Brain microvascular endothelial cell (primary cell): Measurements from ENCODE around the gene UNC5C.

Experiments used
- DNase-seq: peaks from one replicate; pipeline ENCODE4 v3.0.0-alpha.2; 2020
- H3K27ac ChIP-seq: fragments of 250-450 bp; sonication (Bioruptor Pico); 2 replicates; pipeline ENCODE4 v1.5.1; 2020; ENCODE audit warnings: mild to moderate bottlenecking, moderate library complexity
- H3K27me3 ChIP-seq: fragments of 250-450 bp; sonication (Bioruptor Pico); replicated peaks from 2 replicates; pipeline ENCODE4 v1.5.1; 2020; ENCODE audit warnings: mild to moderate bottlenecking
- H3K36me3 ChIP-seq: fragments of 250-450 bp; sonication (Bioruptor Pico); replicated peaks from 2 replicates; pipeline ENCODE4 v1.5.1; 2020; ENCODE audit warnings: mild to moderate bottlenecking
- H3K4me3 ChIP-seq: 2 replicates; pipeline ENCODE4 v1.5.1; 2011; ENCODE audit warnings: low read depth, mild to moderate bottlenecking, control low read depth, low read length, moderate library complexity
- in situ Hi-C: cut with HindIII; loops from 2 replicates; pipeline ENCODE4 v1.10.0; 2017; ENCODE audit warnings: low sequenced_read_pairs, low pct_ligation_motif_present
- TF ChIP-seq, protein P1 (sequence below): IDR thresholded peaks from 2 replicates; pipeline ENCODE4 v1.5.1; 2011; ENCODE audit warnings: low read depth, mild to moderate bottlenecking, moderate library complexity, low read length, control low read depth, inconsistent platforms; ENCODE audit errors: missing control alignments

Gene UNC5C

DNA sequence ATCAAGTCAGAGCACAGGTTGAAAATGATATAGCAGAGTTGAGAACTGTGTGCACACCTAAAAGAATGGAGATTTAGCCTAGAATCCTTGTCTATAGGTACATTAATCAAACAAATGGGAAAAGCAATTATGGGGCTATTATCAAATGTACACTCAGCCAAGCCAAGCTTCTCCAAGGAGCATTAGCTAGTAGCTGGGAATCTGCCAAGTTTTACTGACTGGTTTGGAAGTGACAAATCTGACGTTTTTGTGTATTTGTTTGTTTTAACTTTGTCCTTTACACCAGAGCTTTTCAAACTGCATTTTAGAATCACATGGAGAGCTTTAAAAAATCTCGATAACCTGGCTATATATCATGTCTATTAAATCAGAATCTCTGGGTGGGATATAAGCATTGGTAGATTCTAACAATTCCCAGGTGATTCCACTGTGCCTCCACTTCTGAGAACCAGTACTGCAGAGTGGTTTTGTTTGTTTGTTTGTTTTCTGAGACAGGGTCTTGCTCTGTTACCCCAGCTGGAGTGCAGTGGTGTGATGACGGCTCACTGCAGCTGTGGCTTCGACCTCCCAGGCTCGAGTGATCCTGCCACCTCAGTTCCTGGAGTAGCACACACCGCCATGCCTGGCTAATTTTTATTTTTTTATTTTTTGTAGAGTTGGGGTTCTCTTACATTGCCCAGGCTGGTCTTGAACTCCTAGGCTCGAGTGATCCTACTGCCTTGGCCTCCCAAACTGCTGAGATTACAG is 279.8 kb downstream of the UNC5C start:
- H3K36me3 ChIP-seq: no peaks in the 10 kb centered on the region
- no peak overlapping the region for H3K27ac ChIP-seq
- in situ Hi-C loops: no loop called here
- H3K4me3 ChIP-seq: no peak overlapping the region
- no peaks in the 10 kb centered on the region for H3K27me3 ChIP-seq
- TF ChIP-seq, protein P1, sequence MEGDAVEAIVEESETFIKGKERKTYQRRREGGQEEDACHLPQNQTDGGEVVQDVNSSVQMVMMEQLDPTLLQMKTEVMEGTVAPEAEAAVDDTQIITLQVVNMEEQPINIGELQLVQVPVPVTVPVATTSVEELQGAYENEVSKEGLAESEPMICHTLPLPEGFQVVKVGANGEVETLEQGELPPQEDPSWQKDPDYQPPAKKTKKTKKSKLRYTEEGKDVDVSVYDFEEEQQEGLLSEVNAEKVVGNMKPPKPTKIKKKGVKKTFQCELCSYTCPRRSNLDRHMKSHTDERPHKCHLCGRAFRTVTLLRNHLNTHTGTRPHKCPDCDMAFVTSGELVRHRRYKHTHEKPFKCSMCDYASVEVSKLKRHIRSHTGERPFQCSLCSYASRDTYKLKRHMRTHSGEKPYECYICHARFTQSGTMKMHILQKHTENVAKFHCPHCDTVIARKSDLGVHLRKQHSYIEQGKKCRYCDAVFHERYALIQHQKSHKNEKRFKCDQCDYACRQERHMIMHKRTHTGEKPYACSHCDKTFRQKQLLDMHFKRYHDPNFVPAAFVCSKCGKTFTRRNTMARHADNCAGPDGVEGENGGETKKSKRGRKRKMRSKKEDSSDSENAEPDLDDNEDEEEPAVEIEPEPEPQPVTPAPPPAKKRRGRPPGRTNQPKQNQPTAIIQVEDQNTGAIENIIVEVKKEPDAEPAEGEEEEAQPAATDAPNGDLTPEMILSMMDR: no peak
- peak; percentile 40 for DNase-seq

DNA sequence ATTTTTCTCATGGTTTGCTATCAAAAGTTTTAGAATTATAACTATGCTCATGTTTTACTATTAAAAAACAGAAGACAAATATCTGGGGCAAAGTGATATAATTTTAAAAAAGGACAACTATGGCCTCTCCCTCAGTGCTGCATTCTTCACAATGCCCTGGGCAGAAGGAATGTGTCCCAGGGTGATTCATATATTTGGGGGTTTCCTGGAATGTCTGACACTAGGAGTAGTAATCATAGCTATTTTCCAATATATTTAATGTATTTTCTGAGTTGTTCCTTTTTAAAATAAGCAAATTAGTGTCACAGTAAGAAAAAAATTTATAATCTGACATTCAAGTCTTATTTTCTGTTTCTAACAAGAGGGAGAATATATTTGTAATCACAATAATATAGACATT is 281.7 kb downstream of the UNC5C start:
- H3K27ac ChIP-seq: peak overlapping the region; percentile 41
- H3K4me3 ChIP-seq: no peak overlapping the region
- in situ Hi-C loops: no loop called here
- H3K27me3 ChIP-seq: no peaks in the 10 kb centered on the region
- peak; percentile 73 for DNase-seq
- TF ChIP-seq, protein P1: no peak
- H3K36me3 ChIP-seq: no peaks in the 10 kb centered on the region

DNA sequence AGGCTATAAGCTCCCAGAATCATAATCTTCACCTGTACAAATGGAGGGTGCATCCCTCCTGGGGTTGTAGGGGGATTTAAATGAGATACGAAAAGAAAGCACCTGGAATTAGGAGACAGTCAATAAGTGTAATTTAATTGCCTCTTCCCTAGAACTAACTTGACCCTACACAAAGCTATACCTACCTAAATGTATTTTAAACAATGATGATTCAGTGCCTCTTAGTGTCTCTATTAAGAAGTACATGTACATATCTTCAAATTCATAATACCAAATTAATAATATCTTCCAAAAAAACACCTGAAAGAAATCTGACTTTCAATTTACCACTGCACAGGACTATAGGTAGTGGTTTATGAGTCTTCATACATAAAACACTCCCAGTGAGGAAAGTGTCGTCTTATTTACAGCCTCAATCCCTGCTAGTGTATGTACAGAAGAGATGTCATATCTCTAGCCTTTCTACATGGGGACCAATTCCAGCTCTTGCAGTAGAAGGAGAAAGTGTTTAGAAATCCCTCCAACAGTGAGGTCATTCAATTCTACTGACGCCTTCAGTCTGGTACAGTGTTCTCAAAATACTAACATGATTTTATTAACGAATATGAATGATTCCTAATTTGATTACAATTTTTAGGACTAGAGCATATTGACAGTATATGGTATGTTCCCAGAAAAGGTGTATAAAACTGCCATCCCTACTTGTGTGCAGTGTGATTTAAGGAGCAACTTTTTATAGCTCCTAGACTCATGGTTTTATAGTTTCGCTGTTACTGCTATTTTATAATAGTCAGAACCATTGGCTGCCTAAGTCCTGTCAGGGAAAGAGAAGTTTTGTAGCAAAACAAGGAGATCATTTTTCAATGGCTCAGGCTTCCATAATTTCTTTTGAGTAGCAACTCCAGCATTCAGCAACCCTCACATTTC is 282.7 kb downstream of the UNC5C start:
- DNase-seq: no peak
- Histone ChIP-seq H3K36me3 (no peaks in the 10 kb centered on the region), H3K27me3 (no peaks in the 10 kb centered on the region), H3K27ac (peak overlapping the region; percentile 41), H3K4me3 (no peak overlapping the region)
- TF ChIP-seq, protein P1: no peak
- in situ Hi-C loops: no loop called here

DNA sequence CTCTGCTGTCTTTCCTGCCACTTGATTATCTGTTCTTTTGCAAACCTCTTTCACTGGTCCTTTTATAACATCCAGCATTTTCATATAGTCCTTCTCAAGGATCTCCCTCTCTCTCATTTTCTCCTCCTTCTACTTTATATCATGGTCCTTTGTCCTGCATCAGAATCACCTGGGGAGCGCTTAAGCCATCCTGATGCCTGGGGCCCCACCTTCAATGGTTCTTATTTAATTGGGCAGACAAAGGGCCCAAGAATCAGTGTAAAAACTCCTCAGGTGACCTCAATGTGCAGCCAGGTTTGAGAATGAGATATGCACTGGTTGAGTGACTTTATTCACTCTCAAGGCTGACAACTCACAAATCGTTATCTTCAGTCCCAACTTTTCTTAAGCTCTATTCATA is 283.9 kb downstream of the UNC5C start:
- no peaks in the 10 kb centered on the region for H3K27me3 ChIP-seq

DNA sequence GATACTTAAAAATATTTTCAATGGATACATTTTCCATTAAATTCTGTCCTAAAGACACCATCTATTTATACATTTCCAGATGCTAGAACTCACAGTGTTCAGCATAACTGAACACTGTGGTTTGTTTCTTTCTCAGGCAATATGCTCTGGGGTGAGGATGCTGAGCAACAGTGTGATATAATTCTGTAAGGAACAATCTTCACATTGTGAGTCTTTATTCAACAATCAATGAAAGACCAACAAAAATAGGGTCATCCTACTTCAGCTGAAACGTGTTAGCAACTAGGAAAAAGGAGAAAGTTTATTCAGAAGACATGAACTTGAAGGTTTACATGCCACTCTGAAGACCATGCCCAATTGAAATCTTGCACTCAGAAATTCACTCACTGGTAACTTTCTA is 284.8 kb downstream of the UNC5C start:
- no peaks in the 10 kb centered on the region for H3K36me3 ChIP-seq
- H3K27ac ChIP-seq: no peak overlapping the region
- in situ Hi-C loops: no loop called here
- no peak for DNase-seq
- no peak overlapping the region for H3K4me3 ChIP-seq
- TF ChIP-seq, protein P1: no peak
- H3K27me3 ChIP-seq: no peaks in the 10 kb centered on the region

More for the DNA sequence above, 283.9 kb downstream of the UNC5C start:
- TF ChIP-seq, protein P1: no peak
- Histone ChIP-seq H3K36me3 (no peaks in the 10 kb centered on the region), H3K4me3 (no peak overlapping the region), H3K27ac (no peak overlapping the region)
- in situ Hi-C loops: no loop called here
- no peak for DNase-seq
